PC-9 (cell line): ENCODE results near the gene FICD. TPM values are rescaled to one million over a fixed set of nuclear protein-coding genes. Genes with fewer than 3 reads are reported as not detected.

Experiments used
- BruUV-seq: library from RNA; stranded (reverse); fragments of 400-500 nt; replicated peaks from 2 replicates; lab custom pipeline; 2021; lab: Mats Ljungman, UMichigan
- CTCF ChIA-PET: fragments of 300-600 bp; sonication (Branson Sonifier 250); formaldehyde crosslinking; loops from one replicate; lab custom pipeline; 2022; ENCODE audit warnings: antibody characterized with exemption; lab: Charles Lee
- POLR2A ChIA-PET: fragments of 300-600 bp; sonication (Branson Sonifier 250); formaldehyde crosslinking; loops from one replicate; lab custom pipeline; 2022; ENCODE audit warnings: antibody characterized with exemption; ENCODE audit not compliant: unreplicated experiment; lab: Charles Lee
- DNase-seq, 2 experiments: peaks; one replicate each; pipeline versions ENCODE4 v3.0.0 to v3.0.0-alpha.2; 2015 to 2022; ENCODE audit warnings: mixed read lengths in 1 of 2
- H2AFZ ChIP-seq: fragments of 200-600 bp; sonication (generic); 2 replicates; pipeline ENCODE4 v1.8.1; 2017; ENCODE audit warnings: antibody characterized with exemption
- H3F3A ChIP-seq: fragments of 200-600 bp; sonication (generic); 2 replicates; pipeline ENCODE4 v1.8.1; 2017; ENCODE audit warnings: antibody characterized with exemption, mild to moderate bottlenecking, low read depth; ENCODE audit not compliant: insufficient read depth
- H3K27ac ChIP-seq: fragments of 200-600 bp; sonication (generic); 2 replicates; pipeline ENCODE4 v1.6.1; 2016; ENCODE audit warnings: mixed run types
- H3K27me3 ChIP-seq: fragments of 200-600 bp; sonication (generic); 2 replicates; pipeline ENCODE4 v1.6.1; 2016; ENCODE audit warnings: low read depth, mixed run types; ENCODE audit not compliant: insufficient read depth
- H3K36me3 ChIP-seq: fragments of 200-600 bp; sonication (generic); 2 replicates; pipeline ENCODE4 v1.6.1; 2016; ENCODE audit warnings: low read depth, mixed run types
- H3K4me1 ChIP-seq: fragments of 200-600 bp; sonication (generic); replicated peaks from 2 replicates; pipeline ENCODE4 v1.6.1; 2016; ENCODE audit warnings: mixed run types; ENCODE audit not compliant: insufficient read depth
- H3K4me2 ChIP-seq: fragments of 200-600 bp; sonication (generic); 2 replicates; pipeline ENCODE4 v1.6.1; 2017; ENCODE audit warnings: mixed run types
- H3K4me3 ChIP-seq: fragments of 200-600 bp; sonication (generic); 2 replicates; pipeline ENCODE4 v1.6.1; 2016; ENCODE audit warnings: mixed run types
- H3K79me2 ChIP-seq: fragments of 200-600 bp; sonication (generic); 2 replicates; pipeline ENCODE4 v1.6.1; 2017; ENCODE audit warnings: low read depth, mixed run types
- H3K9me2 ChIP-seq: fragments of 200-600 bp; sonication (generic); 2 replicates; pipeline ENCODE4 v1.8.1; 2017; ENCODE audit warnings: mild to moderate bottlenecking; ENCODE audit not compliant: insufficient read depth
- H3K9me3 ChIP-seq: fragments of 200-600 bp; sonication (generic); 2 replicates; pipeline ENCODE4 v1.8.1; 2016; ENCODE audit warnings: low read depth; ENCODE audit not compliant: insufficient read depth
- H4K20me1 ChIP-seq: fragments of 200-600 bp; sonication (generic); 2 replicates; pipeline ENCODE4 v1.8.1; 2017; ENCODE audit not compliant: insufficient read depth
- EZH2 ChIP-seq: fragments of 200-600 bp; sonication (generic); IDR thresholded peaks from 2 replicates; pipeline ENCODE4 v1.8.0; 2017; ENCODE audit warnings: antibody characterized with exemption, low read depth
- intact Hi-C: fragments of 100-400 bp; cut with micrococcal nuclease; formaldehyde crosslinking; loops from one replicate; pipeline ENCODE4 v1.10.0; 2022; ENCODE audit not compliant: unreplicated experiment
- total RNA-seq: library from RNA; stranded (reverse); gene quantifications from 2 replicates; pipeline ENCODE4 v1.2.3, GENCODE V29; 2021
- TF ChIP-seq, protein P1 (sequence below): fragments of 200-600 bp; sonication (generic); conservative IDR thresholded peaks from 2 replicates; pipeline ENCODE4 v1.6.1; 2017; ENCODE audit warnings: mixed run types, antibody characterized with exemption, mild to moderate bottlenecking, moderate library complexity

The FICD gene
- total RNA-seq, 1 experiment from 2014 or later: 1.9 TPM

DNA sequence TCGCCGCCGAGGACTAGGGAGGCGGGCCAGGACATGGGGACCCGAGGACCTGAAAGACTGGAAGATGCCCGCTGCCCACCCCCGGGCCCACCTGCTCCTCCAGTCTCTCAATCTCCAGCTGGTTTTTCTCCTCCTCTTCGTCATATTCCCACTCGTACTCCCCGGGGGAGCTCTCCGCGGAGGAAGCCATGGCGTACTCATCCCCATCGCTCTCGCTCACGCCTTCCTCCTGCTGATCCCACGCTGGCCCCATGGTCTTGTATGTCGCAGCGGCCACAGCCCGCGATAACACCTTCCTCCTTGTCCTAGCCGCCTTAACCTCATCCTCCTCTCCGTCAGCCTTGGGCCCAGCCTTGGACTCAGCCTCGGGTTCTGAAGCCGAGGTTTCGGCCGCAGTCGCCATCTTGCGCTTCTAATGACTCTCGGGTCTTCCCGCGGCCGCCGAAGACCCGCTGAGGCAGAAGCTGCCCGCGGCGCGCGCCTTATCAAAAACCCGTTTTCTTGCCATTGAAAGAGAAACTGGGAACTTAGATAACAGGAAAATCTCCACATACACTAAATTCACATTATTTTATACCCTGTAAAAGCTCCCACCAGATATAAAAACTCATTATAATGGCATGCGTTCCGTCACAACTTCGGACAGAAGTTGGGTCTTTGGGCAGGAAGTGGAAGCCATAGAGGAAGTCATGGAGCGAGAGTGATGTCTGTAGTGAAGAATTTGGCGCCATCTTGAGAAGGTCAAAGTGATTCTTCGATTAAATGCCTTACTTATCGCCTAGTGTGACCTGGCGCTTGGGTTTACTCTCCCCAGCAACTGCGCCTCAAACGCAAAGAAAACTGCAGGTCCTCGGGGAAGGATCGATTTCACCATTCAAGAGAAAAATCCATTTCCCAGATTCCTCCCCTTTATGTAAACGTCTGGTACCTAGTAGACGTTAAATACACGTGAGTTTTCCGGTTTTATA is 46.0 kb downstream of the FICD start, which contains the start of gene SART3:
TSS of gene SART3 (minus strand) at position 422 of the 968 bp plus-strand sequence. CDS start at position 403, 19 bp downstream.
- Histone ChIP-seq H3K9me3 (no peaks in the 10 kb centered on the region), H2AFZ (peak within 1 kb of the TSS; percentile 93), H3K4me3 (peak within 1 kb of the TSS; percentile 72), H3K27me3 (no peaks in the 10 kb centered on the region), H3K36me3 (peaks cover 15% of the 10 kb centered on the region; the same call in 1 of the 2 replicates), H3F3A (peaks cover 19% of the 10 kb centered on the region), H3K79me2 (peaks cover 70% of the 10 kb centered on the region), H3K4me2 (peak within 1 kb of the TSS; percentile 87), H3K4me1 (peaks cover 23% of the 10 kb centered on the region), H3K27ac (peak within 1 kb of the TSS; percentile 85), H3K9me2 (no peaks in the 10 kb centered on the region), H4K20me1 (peaks cover 32% of the 10 kb centered on the region)
- BruUV-seq: no TSS peak
- ChIA-PET POLR2A (interaction anchor here (0.5 kb wide), 1 partner anchor 1011 kb away, joined by 5 read pairs; no protein-coding TSS in a partner anchor), CTCF (interaction anchor here (0.7 kb wide), 1 partner anchor 267 kb away, joined by 3 read pairs; no protein-coding TSS in a partner anchor)
- peak; percentile 71 to 79 for DNase-seq
- intact Hi-C loops: loop anchor here (10.0 kb wide), 1 partner anchor 104 kb away; no protein-coding TSS in a partner anchor
- TF ChIP-seq, protein P1, sequence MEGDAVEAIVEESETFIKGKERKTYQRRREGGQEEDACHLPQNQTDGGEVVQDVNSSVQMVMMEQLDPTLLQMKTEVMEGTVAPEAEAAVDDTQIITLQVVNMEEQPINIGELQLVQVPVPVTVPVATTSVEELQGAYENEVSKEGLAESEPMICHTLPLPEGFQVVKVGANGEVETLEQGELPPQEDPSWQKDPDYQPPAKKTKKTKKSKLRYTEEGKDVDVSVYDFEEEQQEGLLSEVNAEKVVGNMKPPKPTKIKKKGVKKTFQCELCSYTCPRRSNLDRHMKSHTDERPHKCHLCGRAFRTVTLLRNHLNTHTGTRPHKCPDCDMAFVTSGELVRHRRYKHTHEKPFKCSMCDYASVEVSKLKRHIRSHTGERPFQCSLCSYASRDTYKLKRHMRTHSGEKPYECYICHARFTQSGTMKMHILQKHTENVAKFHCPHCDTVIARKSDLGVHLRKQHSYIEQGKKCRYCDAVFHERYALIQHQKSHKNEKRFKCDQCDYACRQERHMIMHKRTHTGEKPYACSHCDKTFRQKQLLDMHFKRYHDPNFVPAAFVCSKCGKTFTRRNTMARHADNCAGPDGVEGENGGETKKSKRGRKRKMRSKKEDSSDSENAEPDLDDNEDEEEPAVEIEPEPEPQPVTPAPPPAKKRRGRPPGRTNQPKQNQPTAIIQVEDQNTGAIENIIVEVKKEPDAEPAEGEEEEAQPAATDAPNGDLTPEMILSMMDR: no peak
- TF ChIP-seq EZH2: no peak

DNA sequence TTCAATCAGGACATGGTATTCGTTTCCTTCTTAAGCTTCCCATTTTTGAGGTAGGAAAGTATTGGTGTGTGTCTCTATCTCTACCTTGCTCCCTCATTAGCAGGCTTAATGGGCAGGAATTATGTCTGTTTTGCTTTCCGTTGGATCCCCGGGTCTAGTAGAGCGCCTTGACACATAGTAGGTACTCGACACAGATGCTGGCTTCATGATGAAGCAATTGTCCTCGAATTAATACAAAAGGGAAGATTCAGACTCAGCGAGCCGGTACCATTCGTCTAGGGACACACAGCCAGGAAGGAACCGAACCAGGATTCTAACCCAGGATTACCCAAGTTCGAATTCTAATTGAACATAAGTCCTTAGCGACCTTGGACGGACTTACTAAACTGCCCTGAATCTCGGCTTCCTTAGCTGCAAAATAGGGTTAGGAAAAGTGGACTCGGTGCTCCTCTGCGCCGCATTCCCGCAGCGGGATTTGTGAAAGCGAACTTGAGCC is 46.8 kb downstream of the FICD start:
- peaks cover 15% of the 10 kb centered on the region for H3K36me3 ChIP-seq
- peak overlapping the region; percentile 87 for H3K4me2 ChIP-seq
- no peak for DNase-seq
- no peak for TF ChIP-seq EZH2
- TF ChIP-seq, protein P1: no peak
- peak overlapping the region; percentile 93 for H2AFZ ChIP-seq
- no peaks in the 10 kb centered on the region for H3K9me3 ChIP-seq
- H3F3A ChIP-seq: peaks cover 24% of the 10 kb centered on the region
- H3K27me3 ChIP-seq: no peaks in the 10 kb centered on the region
- peaks cover 28% of the 10 kb centered on the region for H3K4me1 ChIP-seq
- no peaks in the 10 kb centered on the region for H3K9me2 ChIP-seq
- intact Hi-C loops: loop anchor here (2.0 to 10.0 kb wide), 3 partner anchors 103 to 295 kb away; partner anchors contain the start of gene SSH1
- CTCF ChIA-PET: no interaction called here
- BruUV-seq: TSS peak; percentile 9
- peak overlapping the region; percentile 72 for H3K4me3 ChIP-seq
- POLR2A ChIA-PET: interaction anchor here (0.5 to 0.7 kb wide), 5 partner anchors 69 to 1398 kb away, joined by 3 to 6 read pairs (median 4); no protein-coding TSS in a partner anchor
- H3K27ac ChIP-seq: peak overlapping the region; percentile 85
- H4K20me1 ChIP-seq: peaks cover 29% of the 10 kb centered on the region
- peaks cover 62% of the 10 kb centered on the region for H3K79me2 ChIP-seq
